ENCODE results near the gene FKBP4.

FKBP4 gene

DNA sequence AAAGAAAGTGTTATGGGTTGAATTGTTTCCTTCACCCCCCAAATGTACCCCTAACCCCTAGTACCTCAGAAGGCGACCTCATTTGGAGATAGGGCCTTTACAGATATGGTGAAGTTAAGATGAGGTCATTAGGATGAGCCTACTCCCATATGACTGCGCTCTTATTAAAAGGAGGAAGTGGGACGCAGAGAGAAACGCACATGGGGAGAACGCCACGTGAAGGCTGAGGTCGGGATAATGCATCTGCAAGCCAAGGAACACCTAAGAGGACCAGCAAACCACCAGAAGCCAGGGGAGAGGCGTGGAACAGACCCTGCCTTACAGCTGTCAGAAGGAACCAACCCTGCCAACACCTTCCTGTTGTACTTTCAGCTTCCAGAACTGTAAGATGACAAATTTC, 41.8 kb downstream of the FKBP4 start:
- Histone ChIP-seq H3K9me3 (ENCODE audit: insufficient read depth, low read length) (no peaks in the 10 kb centered on the region), H4K20me1 (ENCODE audit: low read depth, low read length) (no peaks in the 10 kb centered on the region), H3K27ac (ENCODE audit: low read depth, low read length) (no peak overlapping the region), H3K9me2 (replicated peaks; ENCODE audit: insufficient read depth, low read length) (no peaks in the 10 kb centered on the region), H3K4me2 (ENCODE audit: low read depth, low read length, poor library complexity, severe bottlenecking) (no peak overlapping the region), H2AFZ (ENCODE audit: low read depth, low read length, severe bottlenecking) (no peak overlapping the region), H3K79me2 (ENCODE audit: insufficient read depth, low read length) (no peaks in the 10 kb centered on the region), H3K27me3 (ENCODE audit: low read length) (no peaks in the 10 kb centered on the region), H3K4me3 (ENCODE audit: insufficient read depth, low read length, poor library complexity, severe bottlenecking) (no peak overlapping the region), H3K9ac (ENCODE audit: low read length) (no peak overlapping the region), H3F3A (ENCODE audit: insufficient read depth) (no peaks in the 10 kb centered on the region), H3K36me3 (ENCODE audit: low read length) (no peaks in the 10 kb centered on the region)
- TF ChIP-seq, protein P1, sequence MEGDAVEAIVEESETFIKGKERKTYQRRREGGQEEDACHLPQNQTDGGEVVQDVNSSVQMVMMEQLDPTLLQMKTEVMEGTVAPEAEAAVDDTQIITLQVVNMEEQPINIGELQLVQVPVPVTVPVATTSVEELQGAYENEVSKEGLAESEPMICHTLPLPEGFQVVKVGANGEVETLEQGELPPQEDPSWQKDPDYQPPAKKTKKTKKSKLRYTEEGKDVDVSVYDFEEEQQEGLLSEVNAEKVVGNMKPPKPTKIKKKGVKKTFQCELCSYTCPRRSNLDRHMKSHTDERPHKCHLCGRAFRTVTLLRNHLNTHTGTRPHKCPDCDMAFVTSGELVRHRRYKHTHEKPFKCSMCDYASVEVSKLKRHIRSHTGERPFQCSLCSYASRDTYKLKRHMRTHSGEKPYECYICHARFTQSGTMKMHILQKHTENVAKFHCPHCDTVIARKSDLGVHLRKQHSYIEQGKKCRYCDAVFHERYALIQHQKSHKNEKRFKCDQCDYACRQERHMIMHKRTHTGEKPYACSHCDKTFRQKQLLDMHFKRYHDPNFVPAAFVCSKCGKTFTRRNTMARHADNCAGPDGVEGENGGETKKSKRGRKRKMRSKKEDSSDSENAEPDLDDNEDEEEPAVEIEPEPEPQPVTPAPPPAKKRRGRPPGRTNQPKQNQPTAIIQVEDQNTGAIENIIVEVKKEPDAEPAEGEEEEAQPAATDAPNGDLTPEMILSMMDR (IDR thresholded peaks at IDR 0.05; ENCODE audit: insufficient read depth, low read length, poor library complexity, severe bottlenecking), result no peak
- TF ChIP-seq EZH2phosphoT487 (conservative IDR thresholded peaks at IDR 0.05; ENCODE audit: low read length), result no peak

DNA sequence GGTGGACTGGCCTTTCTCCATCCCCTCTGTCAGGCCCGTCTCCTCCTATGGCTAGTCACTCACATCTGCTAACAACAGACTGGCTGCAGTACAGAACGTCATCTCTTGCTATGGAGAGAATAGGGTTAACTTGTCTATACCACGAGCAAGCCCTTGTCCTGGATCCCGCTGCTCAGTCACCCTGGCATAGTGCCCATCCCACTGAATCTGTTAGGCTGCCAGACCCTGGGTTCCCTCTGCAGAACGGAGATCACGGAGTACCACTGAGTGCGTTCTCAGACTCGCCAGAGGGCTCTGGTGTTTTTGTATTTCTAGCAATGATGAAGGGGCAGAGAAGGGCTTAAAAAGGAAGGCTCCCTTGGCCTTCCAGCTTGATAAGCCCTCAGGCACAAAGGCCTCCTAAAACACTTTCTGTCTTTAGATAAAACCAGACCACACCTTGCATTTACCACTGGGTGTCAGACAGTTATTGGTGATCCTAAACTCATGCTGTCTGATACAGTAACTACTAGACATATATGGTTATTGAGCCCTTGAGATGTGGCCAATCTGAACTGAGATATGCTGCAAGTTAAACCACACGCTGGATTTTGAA, 46.4 kb downstream of the FKBP4 start:
- no peaks in the 10 kb centered on the region for H3K36me3 ChIP-seq (ENCODE audit: low read length)
- TF ChIP-seq, protein P1 (IDR thresholded peaks at IDR 0.05; ENCODE audit: insufficient read depth, low read length, poor library complexity, severe bottlenecking), result no peak
- TF ChIP-seq EZH2phosphoT487 (conservative IDR thresholded peaks at IDR 0.05; ENCODE audit: low read length), result no peak
- H3K27me3 ChIP-seq (ENCODE audit: low read length), result no peaks in the 10 kb centered on the region
- H4K20me1 ChIP-seq (ENCODE audit: low read depth, low read length), result no peaks in the 10 kb centered on the region
- no peaks in the 10 kb centered on the region for H3K79me2 ChIP-seq (ENCODE audit: insufficient read depth, low read length)
- no peak overlapping the region for H3K27ac ChIP-seq (ENCODE audit: low read depth, low read length)
- H3K4me2 ChIP-seq (ENCODE audit: low read depth, low read length, poor library complexity, severe bottlenecking), result no peak overlapping the region
- H3K9me2 ChIP-seq (replicated peaks; ENCODE audit: insufficient read depth, low read length), result no peaks in the 10 kb centered on the region
- no peak overlapping the region for H3K9ac ChIP-seq (ENCODE audit: low read length)
- H3F3A ChIP-seq (ENCODE audit: insufficient read depth), result no peaks in the 10 kb centered on the region
- no peak overlapping the region for H2AFZ ChIP-seq (ENCODE audit: low read depth, low read length, severe bottlenecking)
- no peak overlapping the region for H3K4me3 ChIP-seq (ENCODE audit: insufficient read depth, low read length, poor library complexity, severe bottlenecking)
- no peaks in the 10 kb centered on the region for H3K9me3 ChIP-seq (ENCODE audit: insufficient read depth, low read length)

DNA sequence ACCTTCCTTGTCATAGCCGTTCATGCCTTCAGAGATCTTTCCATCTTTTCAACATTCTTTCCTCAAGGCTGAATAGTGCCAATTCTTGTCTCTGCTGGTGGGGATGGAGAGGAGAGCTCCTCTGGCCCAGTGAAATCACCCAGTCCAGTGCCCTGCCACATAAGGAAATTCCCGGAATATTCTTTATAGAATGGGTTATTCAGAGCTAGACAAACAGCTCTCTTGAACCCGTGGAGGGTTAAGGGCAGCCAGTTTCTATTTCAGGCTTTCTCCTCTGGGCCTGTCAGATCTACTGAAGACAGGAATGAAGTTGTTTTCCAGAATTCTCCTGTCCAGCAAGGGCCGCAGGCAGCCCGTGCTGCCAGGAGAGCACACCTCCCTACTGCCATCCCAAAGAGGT, 48.2 kb downstream of the FKBP4 start:
- no peaks in the 10 kb centered on the region for H3K9me2 ChIP-seq (replicated peaks; ENCODE audit: insufficient read depth, low read length)
- no peak for TF ChIP-seq EZH2phosphoT487 (conservative IDR thresholded peaks at IDR 0.05; ENCODE audit: low read length)
- TF ChIP-seq, protein P1 (IDR thresholded peaks at IDR 0.05; ENCODE audit: insufficient read depth, low read length, poor library complexity, severe bottlenecking), result no peak
- no peaks in the 10 kb centered on the region for H3F3A ChIP-seq (ENCODE audit: insufficient read depth)

More for the DNA sequence above, 48.2 kb downstream of the FKBP4 start:
- H3K4me2 ChIP-seq (ENCODE audit: low read depth, low read length, poor library complexity, severe bottlenecking), result no peak overlapping the region
- no peaks in the 10 kb centered on the region for H4K20me1 ChIP-seq (ENCODE audit: low read depth, low read length)
- H3K9me3 ChIP-seq (ENCODE audit: insufficient read depth, low read length), result no peaks in the 10 kb centered on the region
- H3K27ac ChIP-seq (ENCODE audit: low read depth, low read length), result no peak overlapping the region
- H3K36me3 ChIP-seq (ENCODE audit: low read length), result no peaks in the 10 kb centered on the region
- H3K9ac ChIP-seq (ENCODE audit: low read length), result no peak overlapping the region
- H3K27me3 ChIP-seq (ENCODE audit: low read length), result no peaks in the 10 kb centered on the region
- H3K79me2 ChIP-seq (ENCODE audit: insufficient read depth, low read length), result no peaks in the 10 kb centered on the region
- no peak overlapping the region for H3K4me3 ChIP-seq (ENCODE audit: insufficient read depth, low read length, poor library complexity, severe bottlenecking)
- H2AFZ ChIP-seq (ENCODE audit: low read depth, low read length, severe bottlenecking), result no peak overlapping the region
